HepG2 (cell line): Measurements from ENCODE around the gene DDX17. TPM values are rescaled to one million over a fixed set of nuclear protein-coding genes. Genes with fewer than 3 reads are reported as not detected.

Source experiments
- HDAC6 ChIP-seq: fragments of 200-600 bp; sonication (generic); IDR thresholded peaks from 2 replicates; pipeline ENCODE4 v1.7.0; 2017; ENCODE audit warnings: mild to moderate bottlenecking, antibody characterized with exemption, low read length, low read depth
- MLLT10 ChIP-seq: sonication (generic); formaldehyde crosslinking; IDR thresholded peaks from 2 replicates; pipeline ENCODE4 v1.4.0; 2020; ENCODE audit warnings: missing genetic modification reagents
- MXD4 ChIP-seq: IDR thresholded peaks from 2 replicates; pipeline ENCODE4 v1.6.1; 2016; ENCODE audit warnings: mild to moderate bottlenecking, missing biosample characterization, missing genetic modification reagents
- PCBP2 ChIP-seq: fragments of 200-400 bp; formaldehyde crosslinking; optimal IDR thresholded peaks from 2 replicates; pipeline ENCODE3; 2018; ENCODE audit warnings: low read length, low read depth; ENCODE audit not compliant: poor library complexity, severe bottlenecking
- POLR2A ChIP-seq, 2 experiments: IDR thresholded peaks; 2 replicates each; pipeline ENCODE4 v1.6.1; 2011; ENCODE audit warnings: low read depth in 2 of 2, low read length in 2 of 2, mild to moderate bottlenecking in 1 of 2, moderate library complexity in 1 of 2; ENCODE audit not compliant: insufficient read depth in 1 of 2
- TRIM24 ChIP-seq: sonication (generic); formaldehyde crosslinking; IDR thresholded peaks from 2 replicates; pipeline ENCODE4 v1.8.0; 2022; ENCODE audit warnings: mild to moderate bottlenecking, missing genetic modification reagents
- ZBTB44 ChIP-seq: sonication (generic); formaldehyde crosslinking; IDR thresholded peaks from 2 replicates; pipeline ENCODE4 v1.4.0; 2020; ENCODE audit warnings: missing genetic modification reagents
- ZNF160 ChIP-seq: sonication (generic); formaldehyde crosslinking; IDR thresholded peaks from 2 replicates; pipeline ENCODE4 v1.8.0; 2022; ENCODE audit warnings: mild to moderate bottlenecking, inconsistent platforms, missing genetic modification reagents
- ZNF333 ChIP-seq: sonication (generic); formaldehyde crosslinking; IDR thresholded peaks from 2 replicates; pipeline ENCODE4 v1.4.0; 2020; ENCODE audit warnings: mild to moderate bottlenecking, missing genetic modification reagents, borderline replicate concordance
- ZNF691 ChIP-seq: sonication (generic); formaldehyde crosslinking; IDR thresholded peaks from 2 replicates; pipeline ENCODE4 v1.4.0; 2020; ENCODE audit warnings: missing genetic modification reagents, low read depth, mild to moderate bottlenecking, borderline replicate concordance
- polyA plus RNA-seq, 8 experiments: library from polyadenylated mRNA; depleted of rRNA in 3 of 8; stranded (reverse) in 7 of 8; unstranded in 1 of 8; fragments of >200 nt; fragmentation: Illumina TruSeq in 4 of 8; extraction: Trizol in 4 of 8; gene quantifications; 2 replicates each; pipeline versions ENCODE4 v1.2.1 to v1.2.3, GENCODE V29; 2011 to 2016; ENCODE audit warnings: low read depth in 4 of 8, missing spikeins in 1 of 8, mixed read lengths in 1 of 8; ENCODE audit not compliant: insufficient read depth in 1 of 8
- total RNA-seq, 5 experiments: library from RNA; depleted of rRNA; stranded (reverse); fragments of >200 nt; fragmentation: Illumina TruSeq; extraction: Trizol; gene quantifications; 2 replicates each; pipeline ENCODE4 v1.2.3, GENCODE V29; 2016; ENCODE audit warnings: low read depth in 1 of 5
- TF ChIP-seq, protein P1 (sequence below): sonication (generic); formaldehyde crosslinking; IDR thresholded peaks from 2 replicates; pipeline ENCODE4 v1.4.0; 2020; ENCODE audit warnings: missing genetic modification reagents, mild to moderate bottlenecking, borderline replicate concordance

DDX17 gene
- total and polyA plus RNA-seq, 2 of the 13 experiments (the other 11 are each of a cell fraction or from before 2014, with no cell fraction given): 238 to 344 TPM

GRCh38 chr22:38490475-38490874, 15.6 kb downstream of the DDX17 start (continued):
- TF ChIP-seq ZNF160 (CRISPR knock-in tag) (no peak), POLR2A (IDR thresholded peaks at IDR 0.05; ENCODE audit: insufficient read depth in 1 of 2, low read depth in 2 of 2, low read length in 2 of 2) (0 out of 4 replicates have a peak, but pooled peaks of 1 of the 2 experiments have one; percentile 16), ZNF333 (CRISPR knock-in tag) (no peak), PCBP2 (no peak), MLLT10 (CRISPR knock-in tag) (no peak), TRIM24 (CRISPR knock-in tag) (no peak), ZNF691 (CRISPR knock-in tag) (no peak), MXD4 (CRISPR knock-in tag) (no peak), HDAC6 (no peak), ZBTB44 (no peak)
- TF ChIP-seq, protein P1, sequence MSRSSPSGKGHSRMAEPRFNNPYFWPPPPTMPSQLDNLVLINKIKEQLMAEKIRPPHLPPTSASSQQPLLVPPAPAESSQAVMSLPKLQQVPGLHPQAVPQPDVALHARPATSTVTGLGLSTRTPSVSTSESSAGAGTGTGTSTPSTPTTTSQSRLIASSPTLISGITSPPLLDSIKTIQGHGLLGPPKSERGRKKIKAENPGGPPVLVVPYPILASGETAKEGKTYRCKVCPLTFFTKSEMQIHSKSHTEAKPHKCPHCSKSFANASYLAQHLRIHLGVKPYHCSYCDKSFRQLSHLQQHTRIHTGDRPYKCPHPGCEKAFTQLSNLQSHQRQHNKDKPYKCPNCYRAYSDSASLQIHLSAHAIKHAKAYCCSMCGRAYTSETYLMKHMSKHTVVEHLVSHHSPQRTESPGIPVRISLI (CRISPR knock-in tag): no peak
